ENCODE results near the gene PEF1. TPM values are rescaled to one million over a fixed set of nuclear protein-coding genes. Genes with fewer than 3 reads are reported as not detected.

PEF1 gene
- total RNA-seq, 1 experiment from 2014 or later, result 40.3 TPM

DNA sequence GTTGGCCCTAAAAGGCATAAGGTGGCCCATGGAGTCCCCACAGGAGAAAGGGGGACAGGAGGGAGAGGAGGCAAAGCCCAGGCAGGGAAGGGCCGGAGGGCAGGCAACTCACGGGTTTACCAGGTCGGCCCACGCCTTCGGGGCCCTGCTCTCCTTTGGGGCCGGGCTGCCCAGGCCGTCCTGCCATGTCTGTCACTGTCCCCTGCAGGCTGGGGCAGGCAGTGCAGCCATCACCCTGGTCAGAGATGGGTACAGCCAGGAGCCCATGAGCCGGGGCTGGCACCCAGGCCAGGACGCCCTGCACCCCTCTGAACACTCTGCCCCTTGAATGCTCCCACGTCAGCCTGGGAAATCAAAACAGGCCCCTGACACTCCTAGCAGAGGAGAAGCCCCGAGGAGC is 39.3 kb upstream of the PEF1 start:
- TF ChIP-seq, protein P1, sequence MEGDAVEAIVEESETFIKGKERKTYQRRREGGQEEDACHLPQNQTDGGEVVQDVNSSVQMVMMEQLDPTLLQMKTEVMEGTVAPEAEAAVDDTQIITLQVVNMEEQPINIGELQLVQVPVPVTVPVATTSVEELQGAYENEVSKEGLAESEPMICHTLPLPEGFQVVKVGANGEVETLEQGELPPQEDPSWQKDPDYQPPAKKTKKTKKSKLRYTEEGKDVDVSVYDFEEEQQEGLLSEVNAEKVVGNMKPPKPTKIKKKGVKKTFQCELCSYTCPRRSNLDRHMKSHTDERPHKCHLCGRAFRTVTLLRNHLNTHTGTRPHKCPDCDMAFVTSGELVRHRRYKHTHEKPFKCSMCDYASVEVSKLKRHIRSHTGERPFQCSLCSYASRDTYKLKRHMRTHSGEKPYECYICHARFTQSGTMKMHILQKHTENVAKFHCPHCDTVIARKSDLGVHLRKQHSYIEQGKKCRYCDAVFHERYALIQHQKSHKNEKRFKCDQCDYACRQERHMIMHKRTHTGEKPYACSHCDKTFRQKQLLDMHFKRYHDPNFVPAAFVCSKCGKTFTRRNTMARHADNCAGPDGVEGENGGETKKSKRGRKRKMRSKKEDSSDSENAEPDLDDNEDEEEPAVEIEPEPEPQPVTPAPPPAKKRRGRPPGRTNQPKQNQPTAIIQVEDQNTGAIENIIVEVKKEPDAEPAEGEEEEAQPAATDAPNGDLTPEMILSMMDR (conservative IDR thresholded peaks at IDR 0.05), result peak; percentile 68
- Histone ChIP-seq H4K20me1 (ENCODE audit: control insufficient read depth, insufficient read depth, insufficient read length) (peaks cover 2% of the 10 kb centered on the region), H2AK5ac (ENCODE audit: insufficient read length, low read length) (no peak overlapping the region), H2BK20ac (ENCODE audit: low read depth, low read length, poor library complexity, severe bottlenecking) (no peak overlapping the region), H3K79me2 (ENCODE audit: insufficient read depth, low read length) (no peaks in the 10 kb centered on the region), H3K79me1 (ENCODE audit: insufficient read depth, low read depth, low read length, poor library complexity, severe bottlenecking) (no peaks in the 10 kb centered on the region), H3K23ac (ENCODE audit: insufficient read length, low read depth, low read length) (no peak overlapping the region), H2BK5ac (ENCODE audit: insufficient read length, low read length) (no peak overlapping the region), H3K23me2 (ENCODE audit: insufficient read length, low read depth, low read length, poor library complexity, severe bottlenecking) (no peaks in the 10 kb centered on the region), H3K4ac (ENCODE audit: low read depth, low read length) (no peak overlapping the region), H3K4me2 (ENCODE audit: insufficient read depth, insufficient read length, low read length) (no peak overlapping the region), H2AFZ (ENCODE audit: low read length) (no peak overlapping the region), H2BK120ac (ENCODE audit: low read depth, low read length, poor library complexity, severe bottlenecking) (no peak overlapping the region), H4K91ac (ENCODE audit: insufficient read length, low read depth, low read length) (no peak overlapping the region), H2BK15ac (ENCODE audit: low read depth, low read length) (no peak overlapping the region), H3K18ac (ENCODE audit: insufficient read length, low read depth, low read length) (no peak overlapping the region), H4K5ac (ENCODE audit: insufficient read length, low read depth, low read length) (no peak overlapping the region), H3K14ac (ENCODE audit: insufficient read depth, low read length) (no peak overlapping the region; the same call in 1 of the 2 replicates), H3K4me1 (ENCODE audit: insufficient read depth, low read length) (no peaks in the 10 kb centered on the region), H3K27me3 (ENCODE audit: insufficient read depth, low read length) (no peaks in the 10 kb centered on the region), H3T11ph (ENCODE audit: low read length) (no peak overlapping the region), H3K56ac (ENCODE audit: insufficient read length, low read depth, low read length) (no peak overlapping the region), H3K27ac (ENCODE audit: insufficient read length, low read depth, low read length) (no peak overlapping the region), H2BK12ac (ENCODE audit: insufficient read length, low read depth, low read length) (no peak overlapping the region), H4K8ac (replicated peaks; ENCODE audit: insufficient read length, low read depth, low read length) (no peak overlapping the region), H3K9ac (ENCODE audit: extremely low read depth, insufficient read length, low read length) (no peak overlapping the region), H3K9me3 (ENCODE audit: control insufficient read depth, low read depth, low read length) (no peaks in the 10 kb centered on the region)
- Mint-ChIP-seq H3K4me3 (no peak overlapping the region), H3K27me3 (ENCODE audit: low read depth) (no peaks in the 10 kb centered on the region), H3K4me1 (0 out of 4 replicates have a peak, but pooled peaks cover 2 to 3% of the 10 kb centered on the region in 2 experiments), H3K27ac (no peak overlapping the region), H3K9me3 (no peaks in the 10 kb centered on the region), H3K36me3 (ENCODE audit: insufficient read depth in 1 of 3, low read depth in 3 of 3) (no peaks in the 10 kb centered on the region)
- no CpG with 5 or more reads among the region's 11 CpGs for WGBS (ENCODE audit: extremely low coverage, insufficient read length, low lambda C conversion rate)
- DNase-seq, result peak; percentile 69
